Effector CD8-positive, alpha-beta T cell (primary cell): ENCODE measurements around the gene ANKRD34B.
"Not testable (repeated sequence)": the region's sequence is repeated elsewhere in the genome, so short reads cannot be mapped to it uniquely, and the experiment has no call there.

Experiments used
- DNase-seq: peaks from one replicate; lab custom pipeline; 2025; lab: John Stamatoyannopoulos, UW
- total RNA-seq, 4 experiments: gene quantifications; one replicate each; lab custom pipeline; 2026; lab: John Stamatoyannopoulos, UW

ANKRD34B gene
- total RNA-seq: 0 to 0.54 (median 0.09) reads per million in 4 experiments

GRCh38 chr5:80569961-80570786 is at the start of gene ANKRD34B:
Gene ANKRD34B (minus strand): TSS chr5:80570280. CDS start chr5:80560019, 10,261 bp downstream.
- no peak for DNase-seq

GRCh38 chr5:80619086-80619485 is 49.0 kb upstream of the ANKRD34B start:
- DNase-seq: no peak

GRCh38 chr5:80618438-80618837 is 48.4 kb upstream of the ANKRD34B start:
- DNase-seq: no peak

GRCh38 chr5:80615266-80615914 is 45.3 kb upstream of the ANKRD34B start:
- no peak for DNase-seq

- DNase-seq: no peak
These were observed 39.6 kb upstream of the ANKRD34B start for GRCh38 chr5:80609692-80610091.

GRCh38 chr5:80608731-80609130 is 38.7 kb upstream of the ANKRD34B start:
- DNase-seq: no peak

GRCh38 chr5:80607832-80608231 is 37.8 kb upstream of the ANKRD34B start:
- DNase-seq: no peak

GRCh38 chr5:80607343-80607742 is 37.3 kb upstream of the ANKRD34B start:
- no peak for DNase-seq

- no peak for DNase-seq
These were observed 31.0 kb upstream of the ANKRD34B start for GRCh38 chr5:80600943-80601693.

GRCh38 chr5:80597500-80597899 is 27.4 kb upstream of the ANKRD34B start:
- no peak for DNase-seq

- no peak for DNase-seq
These were observed 24.7 kb upstream of the ANKRD34B start for GRCh38 chr5:80594810-80595209.

GRCh38 chr5:80592761-80593160 is 22.7 kb upstream of the ANKRD34B start:
- no peak for DNase-seq

- DNase-seq: no peak
These were observed 22.0 kb upstream of the ANKRD34B start for GRCh38 chr5:80592105-80592504.

- DNase-seq: no peak
These were observed 21.3 kb upstream of the ANKRD34B start for GRCh38 chr5:80591352-80591751.

- DNase-seq: no peak
These were observed 20.7 kb upstream of the ANKRD34B start for GRCh38 chr5:80590766-80591165.

- DNase-seq: no peak
These were observed 18.9 kb upstream of the ANKRD34B start for GRCh38 chr5:80588858-80589540.

GRCh38 chr5:80584770-80585169 is 14.7 kb upstream of the ANKRD34B start:
- no peak for DNase-seq

- DNase-seq: not testable (repeated sequence)
These were observed 10.2 kb upstream of the ANKRD34B start for GRCh38 chr5:80580291-80580690.

GRCh38 chr5:80579050-80579449 is 9.0 kb upstream of the ANKRD34B start:
- DNase-seq: no peak

GRCh38 chr5:80577707-80578106 is 7.6 kb upstream of the ANKRD34B start:
- no peak for DNase-seq

- no peak for DNase-seq
These were observed 6.3 kb upstream of the ANKRD34B start for GRCh38 chr5:80576383-80576782.

GRCh38 chr5:80573062-80573461 is 3.0 kb upstream of the ANKRD34B start:
- no peak for DNase-seq
